GM12874 (cell line): ENCODE data around the gene FLNB.

ENCODE experiments used
- TF ChIP-seq, protein P1 (sequence below): IDR thresholded peaks from 2 replicates; pipeline ENCODE4 v1.5.1; 2011; ENCODE audit warnings: low read depth, mild to moderate bottlenecking, control low read depth, low read length, moderate library complexity; ENCODE audit not compliant: insufficient read depth

Gene FLNB

DNA sequence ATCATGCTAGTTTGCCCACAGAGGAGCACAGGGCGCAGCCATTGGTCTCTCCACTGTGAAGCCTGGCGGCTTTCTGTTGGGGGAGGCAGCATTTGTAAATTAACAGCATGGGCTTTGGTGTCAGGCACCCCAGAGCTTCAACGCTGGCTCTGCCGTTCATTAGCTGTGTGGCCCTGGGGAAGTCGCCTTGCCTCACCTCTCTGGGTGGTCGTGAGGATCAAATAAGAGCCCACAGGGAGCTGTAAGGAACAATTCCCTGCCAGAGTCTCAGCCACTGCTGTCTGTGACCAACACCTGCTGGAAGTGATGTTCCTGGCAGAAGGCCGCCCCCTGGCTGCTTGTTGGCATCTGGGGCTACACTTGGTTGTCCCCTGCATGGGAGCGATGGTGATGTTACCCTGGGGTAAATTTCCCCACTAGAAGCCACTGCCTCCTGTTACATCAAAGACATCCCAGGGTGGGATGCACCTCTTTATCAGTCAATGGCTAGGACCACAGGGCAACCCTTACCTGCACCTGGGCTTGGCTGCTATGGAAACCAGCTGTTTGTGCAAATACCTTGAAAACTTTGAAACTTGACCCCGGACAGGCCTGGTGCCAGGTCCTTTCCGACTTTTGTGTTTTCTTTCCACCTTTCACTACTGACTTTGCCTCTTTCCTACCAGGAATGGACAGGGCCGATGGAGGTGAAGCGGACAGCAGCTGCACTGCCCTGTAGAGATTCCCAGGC is 165.6 kb downstream of the FLNB start:
- TF ChIP-seq, protein P1, sequence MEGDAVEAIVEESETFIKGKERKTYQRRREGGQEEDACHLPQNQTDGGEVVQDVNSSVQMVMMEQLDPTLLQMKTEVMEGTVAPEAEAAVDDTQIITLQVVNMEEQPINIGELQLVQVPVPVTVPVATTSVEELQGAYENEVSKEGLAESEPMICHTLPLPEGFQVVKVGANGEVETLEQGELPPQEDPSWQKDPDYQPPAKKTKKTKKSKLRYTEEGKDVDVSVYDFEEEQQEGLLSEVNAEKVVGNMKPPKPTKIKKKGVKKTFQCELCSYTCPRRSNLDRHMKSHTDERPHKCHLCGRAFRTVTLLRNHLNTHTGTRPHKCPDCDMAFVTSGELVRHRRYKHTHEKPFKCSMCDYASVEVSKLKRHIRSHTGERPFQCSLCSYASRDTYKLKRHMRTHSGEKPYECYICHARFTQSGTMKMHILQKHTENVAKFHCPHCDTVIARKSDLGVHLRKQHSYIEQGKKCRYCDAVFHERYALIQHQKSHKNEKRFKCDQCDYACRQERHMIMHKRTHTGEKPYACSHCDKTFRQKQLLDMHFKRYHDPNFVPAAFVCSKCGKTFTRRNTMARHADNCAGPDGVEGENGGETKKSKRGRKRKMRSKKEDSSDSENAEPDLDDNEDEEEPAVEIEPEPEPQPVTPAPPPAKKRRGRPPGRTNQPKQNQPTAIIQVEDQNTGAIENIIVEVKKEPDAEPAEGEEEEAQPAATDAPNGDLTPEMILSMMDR, result peak; percentile 60

DNA sequence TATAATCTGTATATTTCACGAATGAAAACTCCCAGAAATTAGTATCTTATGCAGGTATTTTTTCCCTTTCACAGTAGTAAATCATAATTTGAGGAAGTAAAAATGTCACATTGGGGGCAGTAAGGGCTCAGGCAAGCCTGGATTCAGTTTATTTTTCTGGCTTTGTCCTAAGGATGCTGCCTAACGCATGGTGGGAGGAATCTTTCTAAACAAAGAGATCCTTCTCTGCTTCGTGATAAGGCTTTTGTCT is 166.9 kb downstream of the FLNB start:
- TF ChIP-seq, protein P1, result no peak

DNA sequence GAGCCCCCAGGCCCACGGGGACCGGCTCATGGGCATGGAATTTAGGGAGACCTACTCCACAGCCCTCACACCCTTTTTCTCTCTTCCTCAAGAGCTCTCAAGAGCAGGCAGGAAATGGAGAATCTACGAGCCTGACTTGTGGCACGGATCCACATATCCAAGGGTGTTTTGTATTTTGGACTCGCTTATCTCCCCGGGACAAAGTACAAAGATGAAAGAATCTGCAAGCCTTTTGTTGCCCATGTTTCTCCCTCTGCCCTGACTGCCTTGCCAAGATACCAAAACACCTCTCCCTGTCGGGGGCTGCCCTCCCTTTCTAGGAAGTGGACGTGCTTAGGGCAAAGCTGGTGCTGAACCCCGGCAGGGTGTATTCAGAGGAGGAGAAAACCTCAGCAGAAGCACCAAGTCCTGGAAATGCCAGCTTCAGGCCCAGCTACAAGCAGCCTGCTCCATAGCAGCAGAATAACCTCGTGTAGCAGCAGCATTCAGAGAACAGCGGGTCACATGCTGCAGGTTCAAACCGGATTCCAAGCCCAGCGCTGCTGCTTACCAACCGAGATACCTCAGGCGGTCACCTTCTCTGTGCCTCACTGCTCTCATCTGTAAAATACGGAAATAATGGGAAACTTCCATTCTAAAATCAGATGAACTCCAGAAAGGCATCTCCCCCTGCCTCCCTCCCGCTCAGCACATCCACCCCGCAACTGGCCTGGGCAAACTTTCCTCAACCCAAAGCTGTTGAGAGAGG is 167.4 kb downstream of the FLNB start:
- TF ChIP-seq, protein P1, result no peak

DNA sequence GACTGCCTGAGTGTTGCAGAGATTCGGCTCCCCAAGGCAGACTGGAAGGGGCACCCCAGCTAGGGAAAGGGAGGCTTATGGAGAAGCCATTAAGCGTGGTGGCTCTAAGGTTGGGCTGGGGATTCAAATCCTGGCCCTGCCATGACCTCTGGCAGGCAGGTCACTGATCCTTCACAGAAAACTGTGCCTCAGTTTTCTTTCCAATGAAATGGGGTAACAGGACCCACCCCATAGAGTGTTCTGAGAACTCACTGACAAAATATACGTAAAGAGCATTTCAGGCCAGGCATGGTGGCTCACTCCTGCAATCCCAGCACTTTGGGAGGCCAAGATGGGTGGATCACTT is 167.9 kb downstream of the FLNB start:
- TF ChIP-seq, protein P1, result no peak

DNA sequence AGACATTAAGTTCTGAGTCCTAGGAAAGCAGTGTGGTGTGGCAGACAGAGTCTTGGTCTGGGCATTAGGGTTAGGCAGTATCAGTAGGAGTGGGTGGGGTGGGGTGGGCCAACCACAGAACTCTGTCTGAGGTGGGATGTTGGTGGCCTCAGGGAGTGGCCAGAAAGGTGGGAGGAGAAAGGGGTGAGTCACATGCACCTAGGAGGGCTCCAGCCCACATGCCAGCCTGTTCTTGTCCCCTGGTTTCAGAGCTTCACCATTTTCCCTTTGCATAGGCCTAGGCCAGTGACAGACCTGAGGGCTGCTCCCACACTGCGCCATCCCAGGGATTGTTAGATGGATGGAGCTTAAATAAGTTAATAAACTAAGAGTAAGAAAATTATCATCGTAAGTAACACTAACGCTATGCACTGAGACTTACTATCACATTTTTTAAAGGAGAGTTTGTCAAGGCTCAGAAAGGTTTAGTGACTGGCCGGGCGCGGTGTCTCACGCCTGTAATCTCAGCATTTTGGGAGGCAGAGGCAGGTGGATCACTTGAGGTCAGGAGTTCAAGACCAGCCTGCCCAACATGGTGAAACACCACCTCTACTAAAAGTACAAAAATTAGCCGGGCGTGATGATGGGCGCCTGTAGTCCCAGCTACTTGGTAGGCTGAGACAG is 168.7 kb downstream of the FLNB start:
- TF ChIP-seq, protein P1, result no peak

DNA sequence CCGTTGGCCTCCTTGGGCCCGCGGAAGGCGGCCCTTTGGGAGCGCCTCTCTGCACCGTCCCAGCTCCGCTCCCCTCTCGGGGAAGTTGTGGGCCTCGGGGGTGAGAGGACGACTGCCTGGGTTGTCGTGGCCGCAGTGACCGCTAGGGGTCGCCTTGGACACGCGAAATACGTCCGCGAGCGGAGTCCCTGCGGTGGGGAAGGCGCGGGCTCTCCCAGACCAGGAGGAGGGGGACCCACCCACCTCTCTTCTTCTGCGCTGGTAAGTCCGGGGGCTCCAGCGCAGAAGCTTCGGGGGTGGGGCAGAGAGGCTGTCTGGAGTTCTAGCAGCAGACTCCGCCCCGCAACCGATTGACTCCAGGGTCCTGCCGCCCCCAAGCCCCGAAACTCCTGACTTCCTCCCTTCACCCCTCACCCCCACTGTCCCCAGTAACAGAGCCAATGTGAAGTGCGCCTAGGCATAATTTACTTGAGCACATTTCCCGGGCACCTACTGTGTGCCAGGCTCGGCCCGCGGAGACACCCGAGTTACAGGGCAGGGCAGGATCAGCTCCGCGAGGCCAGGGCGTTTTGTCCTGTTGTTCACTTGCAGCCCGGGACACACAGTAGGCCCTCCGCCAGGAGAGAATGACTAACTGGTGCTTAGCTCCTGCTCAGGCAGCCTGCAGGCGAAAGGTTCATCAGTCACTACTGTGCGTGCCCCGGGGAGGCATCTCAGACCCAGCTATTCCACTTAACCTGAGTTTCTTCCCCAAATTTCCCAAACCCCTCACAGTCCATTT is 169.7 kb downstream of the FLNB start:
- TF ChIP-seq, protein P1, result peak; percentile 96
